Prostate gland (tissue), 2 donors: ENCODE data around the gene ZNF160. TPM values are rescaled to one million over a fixed set of nuclear protein-coding genes. Genes with fewer than 3 reads are reported as not detected.

Experiments
- DNase-seq: peaks from one replicate; pipeline ENCODE4 v3.0.0-alpha.2; 2019; ENCODE audit warnings: low spot score
- H3K27ac ChIP-seq, 2 donors: fragments of 200-600 bp; sonication (generic); 2 replicates each; pipeline ENCODE4 v1.5.1; 2017 to 2019
- H3K27me3 ChIP-seq: fragments of 200-600 bp; sonication (generic); replicated peaks from 2 replicates; pipeline ENCODE4 v1.5.1; 2019; ENCODE audit not compliant: insufficient read depth
- H3K36me3 ChIP-seq, 2 donors: fragments of 200-600 bp; sonication (generic); 1 replicate in 1 of 2; 2 replicates in 1 of 2; pipeline versions ENCODE4 v1.5.1 to v1.8.1; 2017 to 2019
- H3K4me1 ChIP-seq: fragments of 200-600 bp; sonication (generic); replicated peaks from 2 replicates; pipeline ENCODE4 v1.5.1; 2019
- H3K4me3 ChIP-seq, 2 donors: fragments of 200-600 bp; sonication (generic); 2 replicates each; pipeline ENCODE4 v1.5.1; 2017 to 2019
- H3K9me3 ChIP-seq: fragments of 200-600 bp; sonication (generic); 2 replicates; pipeline ENCODE4 v1.5.1; 2017
- CTCF ChIP-seq, 4 experiments: fragments of 200-600 bp in 2 of 4; fragments of 450-650 bp in 2 of 4; sonication (generic) in 2 of 4; IDR thresholded peaks; 1 replicate in 3 of 4; 2 replicates in 1 of 4; pipeline ENCODE4 v1.5.1; 2016 to 2019; ENCODE audit warnings: antibody characterized with exemption in 4 of 4, mild to moderate bottlenecking in 2 of 4, moderate library complexity in 2 of 4
- POLR2A ChIP-seq: fragments of 450-650 bp; IDR thresholded peaks from one replicate; pipeline ENCODE4 v1.6.1; 2016; ENCODE audit warnings: antibody characterized with exemption, mild to moderate bottlenecking
- POLR2AphosphoS5 ChIP-seq: sonication (generic); formaldehyde crosslinking; IDR thresholded peaks from one replicate; pipeline ENCODE4 v1.6.1; 2017; ENCODE audit warnings: antibody characterized with exemption
- WGBS: methylation state at CpG from one replicate; pipeline ENCODE4 v1.1.5; 2018; 5-methylcytosine and 5-hydroxymethylcytosine counted together
- intact Hi-C: fragments of 100-400 bp; cut with DNase I; formaldehyde crosslinking; loops from one replicate; pipeline ENCODE4 v1.14.2; 2022
- total RNA-seq, 2 donors: library from RNA; depleted of rRNA; stranded (reverse); fragments of >200 nt; gene quantifications; one replicate each; pipeline ENCODE4 v1.1.0, GENCODE V29; 2016

Gene ZNF160
- total RNA-seq = 10 to 100 TPM; 26.0 to 93.4 TPM

- intact Hi-C loops = loop anchor here (10.0 kb wide), 1 partner anchor 51 kb away; the partner anchor contains the start of gene ZNF347
- Histone ChIP-seq H3K4me3 (peak within 1 kb of the TSS; percentile 73 to 77), H3K4me1 (peaks cover 6% of the 10 kb centered on the region), H3K27ac (peak within 1 kb of the TSS; percentile 83 to 85), H3K9me3 (no peaks in the 10 kb centered on the region), H3K36me3 (no peaks in the 10 kb centered on the region), H3K27me3 (no peaks in the 10 kb centered on the region)
- peak; percentile 98 for DNase-seq
- peak; percentile 95 for TF ChIP-seq POLR2AphosphoS5
- peak; percentile 91 for TF ChIP-seq POLR2A
- TF ChIP-seq CTCF (IDR thresholded peaks at IDR 0.05) = no peak
- WGBS = 2% methylated on average over 54 of the region's 67 CpGs
These were observed at the start of gene ZNF160 for GRCh38 chr19:53103234-53104203. TSS of gene ZNF160 (minus strand) at chr19:53103422. CDS start at chr19:53086276, 17,146 bp downstream.

- Histone ChIP-seq H3K36me3 (peaks cover 0 to 12% of the 10 kb centered on the region in 2 donors), H3K9me3 (no peaks in the 10 kb centered on the region), H3K4me3 (no peak overlapping the region), H3K27me3 (no peaks in the 10 kb centered on the region), H3K27ac (no peak overlapping the region), H3K4me1 (no peaks in the 10 kb centered on the region)
- TF ChIP-seq CTCF (IDR thresholded peaks at IDR 0.05) = no peak
- no peak for TF ChIP-seq POLR2A
- no peak for TF ChIP-seq POLR2AphosphoS5
- DNase-seq = no peak
- intact Hi-C loops = no loop called here
These were observed 44.4 kb upstream of the ZNF160 start for GRCh38 chr19:53147645-53148044.

GRCh38 chr19:53140351-53140750, 37.1 kb upstream of the ZNF160 start:
- intact Hi-C loops = no loop called here
- TF ChIP-seq POLR2A (no peak), CTCF (IDR thresholded peaks at IDR 0.05) (no peak), POLR2AphosphoS5 (no peak)
- H3K36me3 ChIP-seq = peaks cover 0 to 7% of the 10 kb centered on the region in 2 donors
- H3K4me3 ChIP-seq = no peak overlapping the region
- H3K4me1 ChIP-seq = no peaks in the 10 kb centered on the region
- H3K27me3 ChIP-seq = no peaks in the 10 kb centered on the region
- peaks cover 7% of the 10 kb centered on the region for H3K9me3 ChIP-seq
- H3K27ac ChIP-seq = no peak overlapping the region
- DNase-seq = no peak
- 96% methylated on average over 4 of the region's 4 CpGs for WGBS

GRCh38 chr19:53136432-53136831, 33.2 kb upstream of the ZNF160 start:
- H3K9me3 ChIP-seq = peaks cover 7% of the 10 kb centered on the region
- WGBS = 83% methylated on average over 3 of the region's 3 CpGs

More at GRCh38 chr19:53136432-53136831, 33.2 kb upstream of the ZNF160 start:
- Histone ChIP-seq H3K27me3 (no peaks in the 10 kb centered on the region), H3K4me3 (no peak overlapping the region), H3K27ac (no peak overlapping the region), H3K4me1 (peaks cover under 1% of the 10 kb centered on the region), H3K36me3 (no peaks in the 10 kb centered on the region)
- DNase-seq = no peak
- intact Hi-C loops = no loop called here
- no peak for TF ChIP-seq POLR2A
- no peak for TF ChIP-seq POLR2AphosphoS5
- no peak for TF ChIP-seq CTCF (IDR thresholded peaks at IDR 0.05)
